ENCODE data around the gene CUX1.

DNA sequence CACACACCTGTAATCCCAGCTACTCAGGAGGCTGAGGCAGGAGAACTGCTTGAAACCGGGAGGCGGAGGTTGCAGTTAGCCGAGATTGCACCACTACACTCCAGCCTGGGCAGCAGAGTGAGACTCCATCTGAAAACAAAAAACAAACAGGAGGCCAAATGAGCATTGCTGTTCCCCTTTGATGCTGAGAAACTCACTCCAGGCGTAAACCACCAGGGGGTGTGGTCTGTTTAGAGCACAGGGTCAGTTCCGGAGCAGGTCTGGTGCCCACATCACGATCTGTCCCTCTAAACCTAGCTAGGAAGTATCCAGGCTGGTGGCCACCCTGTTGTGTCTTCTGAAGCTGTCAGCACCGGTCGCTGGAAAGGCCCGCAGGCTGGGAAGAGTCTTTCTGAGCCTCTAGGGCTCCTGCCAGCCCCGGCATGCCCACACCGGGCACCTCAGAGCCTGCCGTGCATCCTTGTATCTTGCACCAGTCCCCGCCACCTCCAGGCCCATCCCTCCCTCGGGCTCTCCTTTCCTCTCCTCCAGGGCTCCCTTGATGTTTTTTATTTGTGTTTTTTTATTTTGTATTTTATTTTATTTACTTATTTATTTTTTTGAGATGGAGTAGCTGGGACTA, 402.9 kb downstream of the CUX1 start:
- TF ChIP-seq EP300 (IDR thresholded peaks at IDR 0.05; ENCODE audit: borderline replicate concordance) (no peak), TAF1 (IDR thresholded peaks at IDR 0.05; ENCODE audit: low read depth) (no peak), EGR1 (IDR thresholded peaks at IDR 0.05) (no peak), CEBPB (IDR thresholded peaks at IDR 0.05) (no peak), NFIC (IDR thresholded peaks at IDR 0.05) (no peak), TCF12 (IDR thresholded peaks at IDR 0.05; ENCODE audit: low read depth) (no peak)
- TF ChIP-seq, protein P1, sequence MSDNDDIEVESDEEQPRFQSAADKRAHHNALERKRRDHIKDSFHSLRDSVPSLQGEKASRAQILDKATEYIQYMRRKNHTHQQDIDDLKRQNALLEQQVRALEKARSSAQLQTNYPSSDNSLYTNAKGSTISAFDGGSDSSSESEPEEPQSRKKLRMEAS (IDR thresholded peaks at IDR 0.05), result no peak
